Stimulated activated effector memory CD8-positive, alpha-beta T cell treated with anti-CD3 and anti-CD28 coated beads, Interleukin-12 subunit alpha, Interleukin-12 subunit beta, amount 100 ng/mL, for 72 hours (primary cell): ENCODE results near the gene ZDHHC6.
"Not testable (repeated sequence)": the region's sequence is repeated elsewhere in the genome, so short reads cannot be mapped to it uniquely, and the experiment has no call there.

ENCODE experiments used
- ATAC-seq: fragments of 150-1000 bp; cut with Tn5 transposase; 2 replicates; pipeline ENCODE4 v1.10.0; 2021
- DNase-seq, 2 donors: peaks; one replicate each; pipeline ENCODE4 v3.0.0; 2021 to 2022; ENCODE audit warnings: low spot score in 2 of 2
- H3K27ac Mint-ChIP-seq: one replicate; pipeline ENCODE4 v1.8.0; 2022; ENCODE audit warnings: mild to moderate bottlenecking, mixed read lengths
- H3K36me3 Mint-ChIP-seq: one replicate; pipeline ENCODE4 v1.8.0; 2022; ENCODE audit warnings: mild to moderate bottlenecking, mixed read lengths
- H3K4me1 Mint-ChIP-seq: one replicate; pipeline ENCODE4 v1.8.0; 2022; ENCODE audit warnings: mixed read lengths
- H3K4me3 Mint-ChIP-seq: one replicate; pipeline ENCODE4 v1.8.0; 2022; ENCODE audit warnings: mild to moderate bottlenecking, mixed read lengths
- H3K9me3 Mint-ChIP-seq: one replicate; pipeline ENCODE4 v1.8.0; 2022; ENCODE audit warnings: mixed read lengths

Gene ZDHHC6

DNA sequence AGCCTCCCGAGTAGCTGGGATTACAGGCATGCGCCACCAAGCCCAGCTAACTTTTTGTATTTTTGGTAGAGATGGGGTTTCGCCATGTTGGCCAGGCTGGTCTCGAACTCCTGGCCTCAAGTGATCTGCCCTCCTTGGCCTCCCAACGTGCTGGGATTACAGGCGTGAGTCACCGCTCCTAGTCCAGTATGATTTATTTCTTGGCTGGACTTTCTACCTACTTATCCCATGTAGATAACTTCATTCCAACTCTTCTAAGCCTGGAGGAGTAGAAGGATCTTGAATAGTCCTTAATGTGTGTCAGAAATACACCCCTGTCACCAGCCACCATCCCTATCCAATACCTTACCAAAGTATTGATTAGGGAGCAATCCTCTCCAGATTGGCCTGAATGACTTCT is 58.7 kb downstream of the ZDHHC6 start:
- H3K27ac Mint-ChIP-seq, result peak overlapping the region; percentile 57
- peaks cover 34% of the 10 kb centered on the region for H3K36me3 Mint-ChIP-seq
- H3K4me3 Mint-ChIP-seq, result peak overlapping the region; percentile 53
- peaks cover 79% of the 10 kb centered on the region for H3K4me1 Mint-ChIP-seq
- not testable (repeated sequence) for ATAC-seq, DNase-seq, H3K9me3 Mint-ChIP-seq

GRCh38 chr10:112385201-112385600 is 61.5 kb downstream of the ZDHHC6 start:
- Mint-ChIP-seq H3K4me1 (peaks cover 91% of the 10 kb centered on the region), H3K4me3 (no peak overlapping the region), H3K9me3 (no peaks in the 10 kb centered on the region), H3K36me3 (peaks cover 41% of the 10 kb centered on the region), H3K27ac (peak overlapping the region; percentile 81)
- ATAC-seq, result no peak
- DNase-seq, result no peak

DNA sequence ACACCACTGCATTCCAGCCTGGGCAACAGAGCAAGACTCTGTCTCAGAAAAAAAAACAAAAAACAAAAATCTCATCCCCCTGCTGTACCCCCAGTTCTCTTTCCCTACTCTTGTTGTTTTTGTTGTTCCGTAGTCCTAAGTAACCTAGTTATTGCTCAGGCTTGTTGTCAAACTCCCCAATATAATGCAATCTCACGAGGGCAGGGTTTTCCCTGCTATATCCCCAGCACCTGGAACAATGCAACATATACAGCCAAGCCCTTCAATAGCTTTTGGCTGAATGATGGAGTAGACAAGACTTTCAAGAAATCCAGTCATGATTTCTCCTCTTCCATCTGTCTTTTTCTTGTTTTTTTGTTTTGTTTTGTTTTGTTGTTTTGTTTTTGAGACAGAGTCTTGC is 62.6 kb downstream of the ZDHHC6 start:
- H3K9me3 Mint-ChIP-seq, result no peaks in the 10 kb centered on the region
- DNase-seq (no peak), ATAC-seq (no peak)
- peaks cover 90% of the 10 kb centered on the region for H3K4me1 Mint-ChIP-seq
- peaks cover 33% of the 10 kb centered on the region for H3K36me3 Mint-ChIP-seq
- peak overlapping the region; percentile 13 for H3K4me3 Mint-ChIP-seq
- H3K27ac Mint-ChIP-seq, result peak overlapping the region; percentile 81

DNA sequence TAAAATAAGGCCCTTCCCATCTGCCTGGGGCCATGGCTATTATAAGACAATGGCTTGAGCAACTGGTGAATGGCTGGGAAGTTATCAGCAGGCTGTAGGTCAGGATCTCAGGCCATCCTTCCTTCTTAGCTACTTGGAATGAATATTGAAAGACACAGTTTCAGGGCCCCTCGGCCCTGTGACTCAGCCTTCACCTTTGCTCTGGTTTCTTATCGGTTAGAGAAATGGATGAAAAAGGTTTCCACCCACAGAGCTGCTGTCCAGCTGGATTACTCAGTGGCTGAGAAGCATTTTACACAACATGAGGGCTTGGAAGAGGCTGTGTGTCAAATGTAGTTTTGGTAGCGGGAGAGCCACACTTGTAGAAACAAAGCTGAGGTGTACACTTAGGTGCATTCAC is 63.4 kb downstream of the ZDHHC6 start:
- DNase-seq (no peak), ATAC-seq (peak; percentile 89)
- Mint-ChIP-seq H3K4me3 (peak overlapping the region; percentile 13), H3K36me3 (peaks cover 36% of the 10 kb centered on the region), H3K27ac (peak overlapping the region; percentile 81), H3K4me1 (peaks cover 90% of the 10 kb centered on the region), H3K9me3 (no peaks in the 10 kb centered on the region)

- ATAC-seq, result no peak
- Mint-ChIP-seq H3K4me1 (peaks cover 90% of the 10 kb centered on the region), H3K36me3 (peaks cover 36% of the 10 kb centered on the region), H3K9me3 (no peaks in the 10 kb centered on the region), H3K27ac (peak overlapping the region; percentile 14), H3K4me3 (no peak overlapping the region)
- no peak for DNase-seq
Observed at GRCh38 chr10:112382515-112383235, 64.0 kb downstream of the ZDHHC6 start.
